ENCODE results near the gene PDE9A. TPM values are rescaled to one million over a fixed set of nuclear protein-coding genes. Genes with fewer than 3 reads are reported as not detected.
"Not testable (repeated sequence)": the region's sequence is repeated elsewhere in the genome, so short reads cannot be mapped to it uniquely, and the experiment has no call there.

PDE9A gene
- total RNA-seq, 1 experiment from 2014 or later: 31.9 TPM

- Histone ChIP-seq H4K20me1 (ENCODE audit: control insufficient read depth, insufficient read depth, insufficient read length) (no peaks in the 10 kb centered on the region), H3K14ac (ENCODE audit: insufficient read depth, low read length) (no peak overlapping the region), H3K23me2 (ENCODE audit: insufficient read length, low read depth, low read length, poor library complexity, severe bottlenecking) (no peaks in the 10 kb centered on the region), H2AFZ (ENCODE audit: low read length) (no peak overlapping the region), H2BK15ac (ENCODE audit: low read depth, low read length) (no peak overlapping the region), H4K91ac (ENCODE audit: insufficient read length, low read depth, low read length) (no peak overlapping the region), H3K79me2 (ENCODE audit: insufficient read depth, low read length) (no peaks in the 10 kb centered on the region), H4K8ac (replicated peaks; ENCODE audit: insufficient read length, low read depth, low read length) (no peak overlapping the region), H3K27me3 (ENCODE audit: insufficient read depth, low read length) (no peaks in the 10 kb centered on the region), H2BK120ac (ENCODE audit: low read depth, low read length, poor library complexity, severe bottlenecking) (no peak overlapping the region), H4K5ac (ENCODE audit: insufficient read length, low read depth, low read length) (no peak overlapping the region), H3K4me2 (ENCODE audit: insufficient read depth, insufficient read length, low read length) (no peak overlapping the region), H3K27ac (ENCODE audit: insufficient read length, low read depth, low read length) (no peak overlapping the region), H3K23ac (ENCODE audit: insufficient read length, low read depth, low read length) (no peak overlapping the region), H3K4ac (ENCODE audit: low read depth, low read length) (no peak overlapping the region), H2AK5ac (ENCODE audit: insufficient read length, low read length) (no peak overlapping the region), H3K18ac (ENCODE audit: insufficient read length, low read depth, low read length) (no peak overlapping the region), H2BK20ac (ENCODE audit: low read depth, low read length, poor library complexity, severe bottlenecking) (no peak overlapping the region), H3K56ac (ENCODE audit: insufficient read length, low read depth, low read length) (no peak overlapping the region), H3K79me1 (ENCODE audit: insufficient read depth, low read depth, low read length, poor library complexity, severe bottlenecking) (no peaks in the 10 kb centered on the region), H2BK5ac (ENCODE audit: insufficient read length, low read length) (no peak overlapping the region), H3K4me1 (ENCODE audit: insufficient read depth, low read length) (peaks cover 7% of the 10 kb centered on the region; the same call in 1 of the 2 replicates), H3T11ph (ENCODE audit: low read length) (no peak overlapping the region), H2BK12ac (ENCODE audit: insufficient read length, low read depth, low read length) (no peak overlapping the region), H3K9me3 (ENCODE audit: control insufficient read depth, low read depth, low read length) (no peaks in the 10 kb centered on the region), H3K9ac (ENCODE audit: extremely low read depth, insufficient read length, low read length) (no peak overlapping the region)
- no CpG with 5 or more reads among the region's 4 CpGs for WGBS (ENCODE audit: extremely low coverage, insufficient read length, low lambda C conversion rate)
- H3K36me3 Mint-ChIP-seq (ENCODE audit: insufficient read depth in 1 of 3, low read depth in 3 of 3): peaks cover 15 to 26% (median 20%) of the 10 kb centered on the region in 3 experiments; a peak in 6 of 7 replicates
- H3K27ac Mint-ChIP-seq: peak overlapping the region in 1 of 3 experiments; percentile 68; a peak in 2 of 7 replicates
- H3K4me3 Mint-ChIP-seq: no peak overlapping the region
- H3K9me3 Mint-ChIP-seq: no peaks in the 10 kb centered on the region
- H3K4me1 Mint-ChIP-seq: peaks cover 20% of the 10 kb centered on the region in 2 experiments
- no peaks in the 10 kb centered on the region; the same call in 1 of the 2 replicates for H3K27me3 Mint-ChIP-seq (ENCODE audit: low read depth)
- no peak for TF ChIP-seq CTCF (conservative IDR thresholded peaks at IDR 0.05)
- no peak for DNase-seq
Observed at GRCh38 chr21:42711667-42712066, 58.2 kb downstream of the PDE9A start.

GRCh38 chr21:42715427-42715826, 62.0 kb downstream of the PDE9A start:
- H3K36me3 Mint-ChIP-seq (ENCODE audit: insufficient read depth in 1 of 3, low read depth in 3 of 3): peaks cover 6 to 14% (median 11%) of the 10 kb centered on the region in 3 experiments
- H3K27ac Mint-ChIP-seq, H3K4me3 Mint-ChIP-seq: not testable (repeated sequence)

More at GRCh38 chr21:42715427-42715826, 62.0 kb downstream of the PDE9A start:
- not testable (repeated sequence) for H3K79me1 ChIP-seq (ENCODE audit: insufficient read depth, low read depth, low read length, poor library complexity, severe bottlenecking); H3K9me3 ChIP-seq (ENCODE audit: control insufficient read depth, low read depth, low read length); H4K91ac ChIP-seq (ENCODE audit: insufficient read length, low read depth, low read length); H2AK5ac ChIP-seq (ENCODE audit: insufficient read length, low read length); H2AFZ ChIP-seq (ENCODE audit: low read length); H4K8ac ChIP-seq (replicated peaks; ENCODE audit: insufficient read length, low read depth, low read length); H3K23me2 ChIP-seq (ENCODE audit: insufficient read length, low read depth, low read length, poor library complexity, severe bottlenecking); H2BK120ac ChIP-seq (ENCODE audit: low read depth, low read length, poor library complexity, severe bottlenecking); H3K27me3 Mint-ChIP-seq (ENCODE audit: low read depth); H2BK12ac ChIP-seq (ENCODE audit: insufficient read length, low read depth, low read length); H4K5ac ChIP-seq (ENCODE audit: insufficient read length, low read depth, low read length); H3K79me2 ChIP-seq (ENCODE audit: insufficient read depth, low read length); H3K23ac ChIP-seq (ENCODE audit: insufficient read length, low read depth, low read length); DNase-seq; H3T11ph ChIP-seq (ENCODE audit: low read length); H3K4me2 ChIP-seq (ENCODE audit: insufficient read depth, insufficient read length, low read length); H3K9ac ChIP-seq (ENCODE audit: extremely low read depth, insufficient read length, low read length); H3K18ac ChIP-seq (ENCODE audit: insufficient read length, low read depth, low read length); H2BK5ac ChIP-seq (ENCODE audit: insufficient read length, low read length); H3K27me3 ChIP-seq (ENCODE audit: insufficient read depth, low read length); H3K27ac ChIP-seq (ENCODE audit: insufficient read length, low read depth, low read length); H3K9me3 Mint-ChIP-seq; H4K20me1 ChIP-seq (ENCODE audit: control insufficient read depth, insufficient read depth, insufficient read length); H2BK20ac ChIP-seq (ENCODE audit: low read depth, low read length, poor library complexity, severe bottlenecking); H2BK15ac ChIP-seq (ENCODE audit: low read depth, low read length); H3K4ac ChIP-seq (ENCODE audit: low read depth, low read length); H3K56ac ChIP-seq (ENCODE audit: insufficient read length, low read depth, low read length); H3K14ac ChIP-seq (ENCODE audit: insufficient read depth, low read length); H3K4me1 ChIP-seq (ENCODE audit: insufficient read depth, low read length); H3K4me1 Mint-ChIP-seq
- no CpG with 5 or more reads among the region's 7 CpGs for WGBS (ENCODE audit: extremely low coverage, insufficient read length, low lambda C conversion rate)
